Suprapubic skin (tissue), 4 donors: ENCODE results near the gene HDLBP.
A peak's percentile ranks its signal among the peaks of the same experiment; 100 is the strongest.

Experiments used
- EP300 ChIP-seq: sonication (generic); formaldehyde crosslinking; IDR thresholded peaks from one replicate; pipeline ENCODE4 v1.6.1; 2017; ENCODE audit warnings: antibody characterized with exemption
- POLR2A ChIP-seq, 2 donors: fragments of 450-650 bp; IDR thresholded peaks; one replicate each; pipeline ENCODE4 v1.6.1; 2017; ENCODE audit warnings: antibody characterized with exemption in 2 of 2, mild to moderate bottlenecking in 2 of 2, moderate library complexity in 2 of 2
- POLR2AphosphoS5 ChIP-seq, 3 donors: sonication (generic); formaldehyde crosslinking; IDR thresholded peaks; one replicate each; pipeline ENCODE4 v1.6.1; 2017; ENCODE audit warnings: antibody characterized with exemption in 3 of 3
- TF ChIP-seq, protein P1 (sequence below), 2 donors: fragments of 200-600 bp in 1 of 2; fragments of 450-650 bp in 1 of 2; sonication (generic) in 1 of 2; IDR thresholded peaks; one replicate each; pipeline ENCODE4 v1.5.1; 2016 to 2019; ENCODE audit warnings: antibody characterized with exemption in 2 of 2, mild to moderate bottlenecking in 1 of 2, moderate library complexity in 1 of 2

DNA sequence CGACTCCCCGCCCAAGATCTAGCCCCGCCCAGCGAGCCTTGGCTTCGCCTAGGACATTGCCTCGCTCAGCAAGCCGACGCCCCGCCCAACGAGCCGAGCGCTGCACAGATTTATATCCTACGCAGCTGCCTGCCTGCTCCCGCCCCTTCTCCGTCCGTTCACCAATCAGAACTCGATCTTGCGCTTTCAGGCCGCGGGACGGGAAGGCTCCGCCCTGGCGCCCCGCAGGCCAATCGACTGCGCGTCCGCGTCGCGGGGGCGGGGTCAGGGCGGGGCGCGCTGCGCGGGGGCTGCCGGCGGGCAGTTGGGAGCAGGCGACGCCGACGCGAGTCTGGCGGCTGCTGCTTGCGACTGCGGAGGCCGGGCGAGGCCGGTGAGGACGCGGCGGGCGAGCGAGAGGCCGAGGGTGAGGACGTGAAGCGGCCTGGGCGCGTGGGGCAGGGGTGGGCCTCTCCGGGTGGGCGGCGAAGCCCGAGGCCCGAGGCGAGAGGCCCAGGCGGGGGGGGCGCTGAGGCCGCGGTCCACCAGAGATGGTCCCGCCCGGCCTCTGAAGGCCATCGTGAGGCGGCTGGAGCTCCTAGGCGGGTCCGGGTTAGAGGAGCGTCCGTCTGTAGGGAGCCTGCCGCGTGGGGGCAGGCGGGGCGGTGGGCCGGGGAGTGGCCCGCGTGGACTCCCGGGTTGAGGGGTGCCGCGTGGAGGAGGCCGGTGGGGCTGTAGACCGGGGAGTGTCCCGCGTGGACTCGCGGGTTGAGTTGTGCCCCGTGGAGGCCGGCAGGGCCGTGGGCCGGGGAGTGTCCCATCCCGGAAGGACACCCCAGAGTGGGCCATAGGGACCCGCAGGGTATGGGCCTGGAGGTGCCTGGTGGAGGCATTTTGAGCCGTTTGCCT, 40.8 kb upstream of the HDLBP start, which contains the start of gene FARP2:
- TF ChIP-seq, protein P1, sequence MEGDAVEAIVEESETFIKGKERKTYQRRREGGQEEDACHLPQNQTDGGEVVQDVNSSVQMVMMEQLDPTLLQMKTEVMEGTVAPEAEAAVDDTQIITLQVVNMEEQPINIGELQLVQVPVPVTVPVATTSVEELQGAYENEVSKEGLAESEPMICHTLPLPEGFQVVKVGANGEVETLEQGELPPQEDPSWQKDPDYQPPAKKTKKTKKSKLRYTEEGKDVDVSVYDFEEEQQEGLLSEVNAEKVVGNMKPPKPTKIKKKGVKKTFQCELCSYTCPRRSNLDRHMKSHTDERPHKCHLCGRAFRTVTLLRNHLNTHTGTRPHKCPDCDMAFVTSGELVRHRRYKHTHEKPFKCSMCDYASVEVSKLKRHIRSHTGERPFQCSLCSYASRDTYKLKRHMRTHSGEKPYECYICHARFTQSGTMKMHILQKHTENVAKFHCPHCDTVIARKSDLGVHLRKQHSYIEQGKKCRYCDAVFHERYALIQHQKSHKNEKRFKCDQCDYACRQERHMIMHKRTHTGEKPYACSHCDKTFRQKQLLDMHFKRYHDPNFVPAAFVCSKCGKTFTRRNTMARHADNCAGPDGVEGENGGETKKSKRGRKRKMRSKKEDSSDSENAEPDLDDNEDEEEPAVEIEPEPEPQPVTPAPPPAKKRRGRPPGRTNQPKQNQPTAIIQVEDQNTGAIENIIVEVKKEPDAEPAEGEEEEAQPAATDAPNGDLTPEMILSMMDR (IDR thresholded peaks at IDR 0.05): no peak
- TF ChIP-seq POLR2A (IDR thresholded peaks at IDR 0.05) (peak; percentile 60 to 70), EP300 (no peak), POLR2AphosphoS5 (IDR thresholded peaks at IDR 0.05) (peak in 1 of 3 donors; percentile 33)
